Neuronal stem cell (in vitro differentiated cells): ENCODE measurements around the gene XYLT1.

Experiments used
- DNase-seq: peaks from one replicate; pipeline ENCODE4 v3.0.0-alpha.2; 2013; ENCODE audit warnings: low spot score
- H2AFZ ChIP-seq: one replicate; pipeline ENCODE4 v1.6.1; 2013; ENCODE audit warnings: mild to moderate bottlenecking, low read length, inconsistent platforms
- H2AK5ac ChIP-seq: 2 replicates; pipeline ENCODE4 v1.6.1; 2013; ENCODE audit warnings: low read depth, mild to moderate bottlenecking, inconsistent platforms, low read length, moderate library complexity, mixed read lengths
- H2BK120ac ChIP-seq: 2 replicates; pipeline ENCODE4 v1.6.1; 2013; ENCODE audit warnings: low read depth, mild to moderate bottlenecking, inconsistent platforms, low read length, moderate library complexity, mixed read lengths
- H2BK12ac ChIP-seq: one replicate; pipeline ENCODE4 v1.6.1; 2013; ENCODE audit warnings: low read length, inconsistent platforms
- H2BK15ac ChIP-seq: 2 replicates; pipeline ENCODE4 v1.6.1; 2013; ENCODE audit warnings: mild to moderate bottlenecking, low read length, inconsistent platforms, mixed read lengths
- H2BK5ac ChIP-seq: one replicate; pipeline ENCODE4 v1.6.1; 2013; ENCODE audit warnings: inconsistent platforms, mild to moderate bottlenecking, low read length, moderate library complexity
- H3K14ac ChIP-seq: one replicate; pipeline ENCODE4 v1.6.1; 2013; ENCODE audit warnings: low read length, inconsistent platforms
- H3K18ac ChIP-seq: 2 replicates; pipeline ENCODE4 v1.6.1; 2013; ENCODE audit warnings: low read length, inconsistent platforms
- H3K23ac ChIP-seq: 2 replicates; pipeline ENCODE4 v1.6.1; 2013; ENCODE audit warnings: low read depth, mild to moderate bottlenecking, mixed read lengths, low read length, inconsistent platforms; ENCODE audit not compliant: poor library complexity
- H3K27ac ChIP-seq: replicated peaks from 3 replicates; pipeline ENCODE4 v1.5.1; 2013; ENCODE audit warnings: low read length, inconsistent platforms
- H3K27me3 ChIP-seq, 3 experiments: 2 replicates each; pipeline ENCODE4 v1.6.1; 2013; ENCODE audit warnings: low read length in 3 of 3, mild to moderate bottlenecking in 2 of 3, inconsistent platforms in 1 of 3, low read depth in 1 of 3, mixed read lengths in 1 of 3, moderate library complexity in 1 of 3; ENCODE audit not compliant: control insufficient read depth in 3 of 3, insufficient read depth in 3 of 3
- H3K36me3 ChIP-seq, 2 donors: replicated peaks in 1 of 2; 2 replicates each; pipeline ENCODE4 v1.6.1; 2013; ENCODE audit warnings: low read length in 2 of 2; ENCODE audit not compliant: control insufficient read depth in 2 of 2, insufficient read depth in 2 of 2
- H3K4ac ChIP-seq: 2 replicates; pipeline ENCODE4 v1.6.1; 2013; ENCODE audit warnings: inconsistent platforms, mild to moderate bottlenecking, low read length, moderate library complexity
- H3K4me1 ChIP-seq, 2 donors: 1 replicate in 1 of 2; 2 replicates in 1 of 2; pipeline ENCODE4 v1.6.1; 2013; ENCODE audit warnings: low read length in 2 of 2, low read depth in 1 of 2; ENCODE audit not compliant: control insufficient read depth in 2 of 2, insufficient read depth in 1 of 2
- H3K4me2 ChIP-seq: one replicate; pipeline ENCODE4 v1.6.1; 2013; ENCODE audit warnings: mild to moderate bottlenecking, low read length, inconsistent platforms; ENCODE audit not compliant: insufficient read depth, poor library complexity, severe bottlenecking
- H3K4me3 ChIP-seq, 2 donors: 2 replicates each; pipeline ENCODE4 v1.5.1; 2013; ENCODE audit warnings: low read length in 2 of 2, mild to moderate bottlenecking in 2 of 2, inconsistent platforms in 1 of 2, moderate library complexity in 1 of 2
- H3K79me1 ChIP-seq: one replicate; pipeline ENCODE4 v1.6.1; 2013; ENCODE audit warnings: low read depth, mild to moderate bottlenecking, inconsistent platforms, low read length, moderate library complexity
- H3K9ac ChIP-seq: one replicate; pipeline ENCODE4 v1.6.1; 2013; ENCODE audit warnings: mild to moderate bottlenecking, low read depth, low read length, inconsistent platforms; ENCODE audit not compliant: poor library complexity
- H3K9me3 ChIP-seq, 2 donors: replicated peaks in 1 of 2; 2 replicates each; pipeline versions ENCODE3 to v1.6.1; 2013; ENCODE audit warnings: low read length in 2 of 2, mild to moderate bottlenecking in 2 of 2, inconsistent platforms in 1 of 2, low read depth in 1 of 2, mixed read lengths in 1 of 2, moderate library complexity in 1 of 2; ENCODE audit not compliant: control insufficient read depth in 2 of 2, insufficient read depth in 1 of 2
- H4K8ac ChIP-seq: one replicate; pipeline ENCODE4 v1.6.1; 2013; ENCODE audit warnings: low read depth, mild to moderate bottlenecking, inconsistent platforms, low read length, moderate library complexity
- H4K91ac ChIP-seq: one replicate; pipeline ENCODE4 v1.6.1; 2013; ENCODE audit warnings: low read length, low read depth, mild to moderate bottlenecking, inconsistent platforms; ENCODE audit not compliant: poor library complexity
- WGBS, 2 donors: extraction: QIAGEN DNeasy Blood & Tissue Kit; methylation state at CpG; one replicate each; pipeline ENCODE4 v1.1.7; 2013; ENCODE audit warnings: missing lambda C conversion rate in 2 of 2, mixed read lengths in 1 of 2; ENCODE audit not compliant: insufficient read length in 2 of 2, insufficient replicate concordance in 1 of 2; ENCODE audit errors: extremely low coverage in 2 of 2; 5-methylcytosine and 5-hydroxymethylcytosine counted together

The XYLT1 gene

GRCh38 chr16:17497648-17498047 is 26.9 kb upstream of the XYLT1 start:
- H3K4me2 ChIP-seq = no peak overlapping the region
- H3K4me3 ChIP-seq = no peak overlapping the region
- H3K14ac ChIP-seq = no peak overlapping the region
- H2BK15ac ChIP-seq = no peak overlapping the region
- no peak overlapping the region for H2BK12ac ChIP-seq
- no peak overlapping the region for H3K9ac ChIP-seq
- no peak overlapping the region for H4K8ac ChIP-seq
- no peaks in the 10 kb centered on the region for H3K36me3 ChIP-seq
- no peaks in the 10 kb centered on the region for H3K27me3 ChIP-seq
- H3K4ac ChIP-seq = no peak overlapping the region
- no peak overlapping the region for H2AK5ac ChIP-seq
- no peak overlapping the region for H4K91ac ChIP-seq
- H2BK120ac ChIP-seq = no peak overlapping the region
- no peak overlapping the region for H3K23ac ChIP-seq
- no CpG with 5 or more reads among the region's 3 CpGs for WGBS, 2 donors
- H2BK5ac ChIP-seq = no peak overlapping the region
- no peak overlapping the region for H3K18ac ChIP-seq
- H3K27ac ChIP-seq = no peak overlapping the region
- H3K9me3 ChIP-seq = no peaks in the 10 kb centered on the region
- no peak overlapping the region for H2AFZ ChIP-seq
- no peaks in the 10 kb centered on the region for H3K4me1 ChIP-seq
- DNase-seq = no peak
- H3K79me1 ChIP-seq = no peaks in the 10 kb centered on the region

- DNase-seq = no peak
- Histone ChIP-seq H4K91ac (no peak overlapping the region), H3K23ac (no peak overlapping the region), H2AFZ (no peak overlapping the region), H3K27ac (no peak overlapping the region), H2AK5ac (no peak overlapping the region), H3K36me3 (no peaks in the 10 kb centered on the region), H3K79me1 (no peaks in the 10 kb centered on the region), H2BK5ac (no peak overlapping the region), H3K4me3 (no peak overlapping the region), H2BK120ac (no peak overlapping the region), H3K9me3 (no peaks in the 10 kb centered on the region), H2BK15ac (no peak overlapping the region), H2BK12ac (no peak overlapping the region), H3K4me2 (no peak overlapping the region), H3K18ac (no peak overlapping the region), H3K14ac (no peak overlapping the region), H4K8ac (no peak overlapping the region), H3K4ac (no peak overlapping the region), H3K27me3 (no peaks in the 10 kb centered on the region), H3K9ac (no peak overlapping the region), H3K4me1 (no peaks in the 10 kb centered on the region)
Measured at GRCh38 chr16:17496891-17497290, 26.1 kb upstream of the XYLT1 start.

GRCh38 chr16:17493012-17493411 is 22.3 kb upstream of the XYLT1 start:
- no peak for DNase-seq
- Histone ChIP-seq H2BK12ac (no peak overlapping the region), H2BK5ac (no peak overlapping the region), H3K27me3 (no peaks in the 10 kb centered on the region), H3K4me2 (no peak overlapping the region), H2AK5ac (no peak overlapping the region), H3K23ac (no peak overlapping the region), H3K4me3 (no peak overlapping the region), H4K8ac (no peak overlapping the region), H2BK120ac (no peak overlapping the region), H2BK15ac (no peak overlapping the region), H3K9ac (no peak overlapping the region), H3K79me1 (no peaks in the 10 kb centered on the region), H3K18ac (no peak overlapping the region), H3K36me3 (no peaks in the 10 kb centered on the region), H3K27ac (no peak overlapping the region), H3K4ac (no peak overlapping the region), H3K14ac (no peak overlapping the region), H3K9me3 (peaks cover 0 to 2% of the 10 kb centered on the region in 2 donors), H3K4me1 (no peaks in the 10 kb centered on the region), H2AFZ (no peak overlapping the region), H4K91ac (no peak overlapping the region)

- no peak overlapping the region for H2BK12ac ChIP-seq
- H3K9me3 ChIP-seq = peaks cover 0 to 2% of the 10 kb centered on the region in 2 donors
- WGBS, 2 donors = no CpG with 5 or more reads among the region's 4 CpGs
Measured at GRCh38 chr16:17491140-17491662, 20.4 kb upstream of the XYLT1 start.

More at GRCh38 chr16:17491140-17491662, 20.4 kb upstream of the XYLT1 start:
- Histone ChIP-seq H3K9ac (no peak overlapping the region), H3K23ac (no peak overlapping the region), H2BK120ac (no peak overlapping the region), H3K4me3 (no peak overlapping the region), H2AK5ac (no peak overlapping the region), H4K8ac (no peak overlapping the region), H2AFZ (no peak overlapping the region), H3K79me1 (no peaks in the 10 kb centered on the region), H3K4me2 (no peak overlapping the region), H3K14ac (no peak overlapping the region), H3K27ac (no peak overlapping the region), H2BK15ac (no peak overlapping the region), H2BK5ac (no peak overlapping the region), H3K18ac (no peak overlapping the region), H3K36me3 (no peaks in the 10 kb centered on the region), H4K91ac (no peak overlapping the region), H3K4ac (no peak overlapping the region), H3K27me3 (no peaks in the 10 kb centered on the region), H3K4me1 (no peaks in the 10 kb centered on the region)
- no peak for DNase-seq
